Body of pancreas (tissue), 4 donors: ENCODE measurements around the gene VWA8. TPM values are rescaled to one million over a fixed set of nuclear protein-coding genes. Genes with fewer than 3 reads are reported as not detected.

ENCODE experiments used
- ATAC-seq: fragments of 150-250 bp; one replicate; pipeline ENCODE4 v1.9.1; 2016
- DNase-seq, 4 donors: peaks; one replicate each; pipeline ENCODE4 v3.0.0-alpha.2; 2019
- H3K27ac ChIP-seq, 4 donors: fragments of 200-600 bp; sonication (generic); 1 replicate in 3 of 4; 2 replicates in 1 of 4; pipeline versions ENCODE4 v1.5.1 to v1.6.1; 2016 to 2019; ENCODE audit warnings: mild to moderate bottlenecking in 1 of 4, mixed read lengths in 1 of 4, moderate library complexity in 1 of 4
- H3K27me3 ChIP-seq, 2 donors: fragments of 200-600 bp; sonication (generic); one replicate each; pipeline ENCODE4 v1.6.0; 2016; ENCODE audit warnings: mild to moderate bottlenecking in 1 of 2
- H3K36me3 ChIP-seq, 2 donors: fragments of 200-600 bp; sonication (generic); replicated peaks in 1 of 2; 2 replicates each; pipeline ENCODE4 v1.5.1; 2016; ENCODE audit warnings: low read depth in 2 of 2; ENCODE audit not compliant: insufficient read depth in 1 of 2
- H3K4me1 ChIP-seq: fragments of 200-600 bp; sonication (generic); one replicate; pipeline ENCODE4 v1.6.0; 2016
- H3K4me3 ChIP-seq, 2 donors: fragments of 200-600 bp; sonication (generic); 1 replicate in 1 of 2; 2 replicates in 1 of 2; pipeline ENCODE4 v1.5.1; 2016 to 2019
- H3K9me3 ChIP-seq, 3 donors: fragments of 200-600 bp; sonication (generic); 1 replicate in 2 of 3; 2 replicates in 1 of 3; pipeline ENCODE4 v1.5.1; 2016
- POLR2A ChIP-seq, 3 donors: fragments of 450-650 bp; IDR thresholded peaks; one replicate each; pipeline ENCODE4 v1.6.1; 2016; ENCODE audit warnings: antibody characterized with exemption in 3 of 3, mild to moderate bottlenecking in 2 of 3
- WGBS, 2 donors: methylation state at CpG; one replicate each; pipeline ENCODE4 v1.1.5; 2017; 5-methylcytosine and 5-hydroxymethylcytosine counted together
- intact Hi-C: fragments of 100-400 bp; cut with DNase I; formaldehyde crosslinking; loops from one replicate; pipeline ENCODE4 v1.15.1; 2023
- total RNA-seq, 2 donors: library from RNA; depleted of rRNA; stranded (reverse); fragments of >200 nt; gene quantifications; one replicate each; pipeline ENCODE4 v1.1.0, GENCODE V29; 2016
- TF ChIP-seq, protein P1 (sequence below), 7 experiments: fragments of 450-650 bp in 4 of 7; fragments of 200-600 bp in 3 of 7; sonication (generic) in 3 of 7; IDR thresholded peaks; one replicate each; pipeline ENCODE4 v1.5.1; 2016 to 2019; ENCODE audit warnings: antibody characterized with exemption in 7 of 7

VWA8 gene
- total RNA-seq, 2 donors from 2014 or later: 15.8 to 29.3 TPM

DNA sequence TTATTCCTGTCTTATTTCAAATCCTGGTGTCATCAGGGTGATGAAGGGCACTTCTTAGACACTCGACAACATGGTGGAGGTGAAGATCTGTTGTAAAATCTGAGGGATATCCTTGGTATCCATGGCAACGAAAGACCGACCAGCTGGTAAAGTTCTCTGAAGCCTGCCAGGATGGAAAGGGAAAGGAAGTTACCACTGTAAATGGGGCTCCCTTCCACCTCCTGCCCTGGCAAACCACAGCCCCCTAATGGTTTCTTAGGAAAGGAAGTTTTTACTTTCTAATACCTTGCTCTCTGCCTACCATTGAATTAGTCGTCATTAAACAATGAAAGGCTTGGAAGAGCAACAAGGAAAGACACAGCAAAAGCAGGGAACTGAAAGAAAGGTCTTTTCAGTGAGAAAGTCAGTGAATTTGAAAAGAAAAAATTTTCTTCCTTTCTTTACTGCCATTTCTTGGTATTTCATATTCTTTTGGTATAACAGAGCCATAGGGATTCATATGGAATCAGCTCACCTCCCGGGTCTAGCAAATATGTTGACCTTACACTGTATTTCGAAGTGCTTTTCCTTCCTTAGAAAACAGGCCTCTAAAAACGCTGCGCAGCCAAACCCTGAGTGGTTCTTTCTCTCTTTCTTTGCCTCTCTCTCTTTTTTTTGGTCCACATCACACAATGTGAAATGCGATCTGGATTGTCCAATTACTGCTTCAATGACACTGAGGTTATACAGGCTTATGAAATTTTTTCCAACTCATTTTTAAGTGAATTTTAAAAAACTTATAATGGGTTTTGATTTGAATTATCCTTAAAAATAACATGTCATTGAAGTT, 392.6 kb downstream of the VWA8 start:
- TF ChIP-seq, protein P1, sequence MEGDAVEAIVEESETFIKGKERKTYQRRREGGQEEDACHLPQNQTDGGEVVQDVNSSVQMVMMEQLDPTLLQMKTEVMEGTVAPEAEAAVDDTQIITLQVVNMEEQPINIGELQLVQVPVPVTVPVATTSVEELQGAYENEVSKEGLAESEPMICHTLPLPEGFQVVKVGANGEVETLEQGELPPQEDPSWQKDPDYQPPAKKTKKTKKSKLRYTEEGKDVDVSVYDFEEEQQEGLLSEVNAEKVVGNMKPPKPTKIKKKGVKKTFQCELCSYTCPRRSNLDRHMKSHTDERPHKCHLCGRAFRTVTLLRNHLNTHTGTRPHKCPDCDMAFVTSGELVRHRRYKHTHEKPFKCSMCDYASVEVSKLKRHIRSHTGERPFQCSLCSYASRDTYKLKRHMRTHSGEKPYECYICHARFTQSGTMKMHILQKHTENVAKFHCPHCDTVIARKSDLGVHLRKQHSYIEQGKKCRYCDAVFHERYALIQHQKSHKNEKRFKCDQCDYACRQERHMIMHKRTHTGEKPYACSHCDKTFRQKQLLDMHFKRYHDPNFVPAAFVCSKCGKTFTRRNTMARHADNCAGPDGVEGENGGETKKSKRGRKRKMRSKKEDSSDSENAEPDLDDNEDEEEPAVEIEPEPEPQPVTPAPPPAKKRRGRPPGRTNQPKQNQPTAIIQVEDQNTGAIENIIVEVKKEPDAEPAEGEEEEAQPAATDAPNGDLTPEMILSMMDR (IDR thresholded peaks at IDR 0.05): no peak
- no peak for TF ChIP-seq POLR2A (IDR thresholded peaks at IDR 0.05)
- Histone ChIP-seq H3K4me3 (no peak overlapping the region), H3K4me1 (peaks cover 4% of the 10 kb centered on the region), H3K27ac (no peak overlapping the region), H3K36me3 (no peaks in the 10 kb centered on the region), H3K27me3 (no peaks in the 10 kb centered on the region), H3K9me3 (no peaks in the 10 kb centered on the region)
- no peak for ATAC-seq
- 80 to 90% methylated on average over 9 of the region's 9 CpGs for WGBS, 2 donors
- intact Hi-C loops: no loop called here
- DNase-seq: no peak

DNA sequence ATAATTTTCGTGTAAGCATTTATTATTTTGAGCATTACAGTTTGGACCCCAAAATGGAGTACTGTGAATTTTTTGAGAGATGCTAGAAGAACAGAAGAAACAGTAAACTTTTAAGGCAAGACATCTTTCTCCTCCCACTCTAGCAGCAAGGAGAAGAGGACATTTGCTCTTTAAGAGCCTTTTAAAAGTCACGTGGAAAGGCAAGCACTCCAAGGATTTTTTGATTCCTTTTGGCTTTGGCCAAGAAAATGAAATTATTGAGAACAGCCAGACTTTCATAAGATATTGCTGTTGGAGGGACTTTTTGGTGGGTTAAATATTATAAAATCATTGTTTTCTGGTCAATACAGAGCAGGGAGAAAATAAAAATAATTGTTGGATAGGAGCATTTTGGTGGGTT, 393.5 kb downstream of the VWA8 start:
- no peak overlapping the region for H3K27ac ChIP-seq
- DNase-seq: no peak
- 80 to 85% methylated on average over 2 of the region's 2 CpGs for WGBS, 2 donors

DNA sequence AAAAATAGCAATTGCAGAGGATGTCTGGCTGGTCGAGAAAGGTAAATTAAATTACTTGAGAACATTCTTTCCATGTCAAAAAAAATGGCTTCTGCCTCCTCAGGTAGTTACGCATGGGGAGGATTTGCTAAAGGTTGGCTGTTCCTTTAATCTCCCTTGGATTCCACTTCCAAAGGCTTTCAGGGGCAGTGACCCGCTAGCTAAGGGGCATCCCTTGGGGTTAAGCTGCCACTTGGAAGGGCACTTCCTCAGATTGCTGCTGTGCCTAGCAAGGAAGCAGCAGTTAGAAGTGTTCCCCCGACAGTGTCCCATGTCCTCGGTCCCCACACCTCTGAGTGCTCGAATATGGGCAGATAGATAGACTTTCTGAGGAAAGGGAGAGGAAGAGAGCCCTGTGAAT, 395.1 kb downstream of the VWA8 start:
- ATAC-seq (no peak), DNase-seq (no peak)
- no peak overlapping the region for H3K4me3 ChIP-seq
- TF ChIP-seq, protein P1 (IDR thresholded peaks at IDR 0.05): no peak
- no peak for TF ChIP-seq POLR2A (IDR thresholded peaks at IDR 0.05)
- no peaks in the 10 kb centered on the region for H3K9me3 ChIP-seq
- H3K4me1 ChIP-seq: peaks cover 4% of the 10 kb centered on the region
- intact Hi-C loops: no loop called here
- H3K36me3 ChIP-seq: no peaks in the 10 kb centered on the region
- H3K27me3 ChIP-seq: no peaks in the 10 kb centered on the region
- H3K27ac ChIP-seq: no peak overlapping the region
- 86 to 90% methylated on average over 6 of the region's 6 CpGs for WGBS, 2 donors

More for the DNA sequence above, 393.5 kb downstream of the VWA8 start:
- no peaks in the 10 kb centered on the region for H3K9me3 ChIP-seq
- H3K27me3 ChIP-seq: no peaks in the 10 kb centered on the region
- TF ChIP-seq POLR2A (IDR thresholded peaks at IDR 0.05): no peak
- TF ChIP-seq, protein P1 (IDR thresholded peaks at IDR 0.05): no peak
- peaks cover 4% of the 10 kb centered on the region for H3K4me1 ChIP-seq
- intact Hi-C loops: no loop called here
- no peaks in the 10 kb centered on the region for H3K36me3 ChIP-seq
- no peak overlapping the region for H3K4me3 ChIP-seq
- no peak for ATAC-seq

DNA sequence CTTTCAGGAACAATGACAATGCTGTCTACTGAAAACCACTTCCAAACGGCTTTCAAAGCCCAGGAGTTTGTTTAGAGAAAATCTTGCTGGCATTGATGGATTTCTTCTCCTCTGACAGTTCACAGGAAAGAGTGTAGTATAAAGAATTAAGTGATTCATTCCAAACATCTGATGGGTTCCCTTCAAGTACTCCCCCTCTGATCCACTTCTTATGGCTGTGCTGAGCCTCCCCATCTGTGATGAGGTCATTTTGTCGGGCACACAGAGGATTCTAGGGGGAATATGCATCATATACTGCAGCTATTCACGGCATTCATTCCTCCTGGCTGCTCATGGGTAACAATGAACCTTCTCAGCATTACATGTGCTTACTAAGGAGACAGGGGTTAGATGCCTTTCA, 395.7 kb downstream of the VWA8 start:
- H3K27ac ChIP-seq: no peak overlapping the region
- ATAC-seq (no peak), DNase-seq (no peak)
- intact Hi-C loops: no loop called here
- 63 to 71% methylated on average over 3 of the region's 3 CpGs for WGBS, 2 donors
- no peak overlapping the region for H3K4me3 ChIP-seq
- H3K4me1 ChIP-seq: peaks cover 4% of the 10 kb centered on the region
- no peaks in the 10 kb centered on the region for H3K27me3 ChIP-seq
- TF ChIP-seq POLR2A (IDR thresholded peaks at IDR 0.05): no peak
- TF ChIP-seq, protein P1 (IDR thresholded peaks at IDR 0.05): no peak
- H3K9me3 ChIP-seq: no peaks in the 10 kb centered on the region
- H3K36me3 ChIP-seq: no peaks in the 10 kb centered on the region

DNA sequence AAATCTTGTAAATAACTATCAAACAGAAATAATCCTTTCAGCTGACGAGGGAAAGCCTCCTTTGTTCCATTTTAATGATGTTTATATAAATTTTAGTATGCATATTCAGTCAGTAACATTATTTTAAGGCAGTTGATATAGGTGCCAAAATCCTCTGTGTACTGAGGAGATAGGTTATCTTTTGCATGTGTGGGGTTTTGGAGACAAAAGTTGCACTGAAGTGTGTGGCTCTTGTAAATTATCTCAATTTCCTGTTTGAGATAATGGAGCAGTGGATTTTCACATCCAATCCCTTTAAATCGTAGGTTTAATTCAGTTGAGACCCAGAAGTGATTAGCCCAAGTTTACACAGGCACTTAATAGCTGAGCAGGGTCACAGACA, 396.9 kb downstream of the VWA8 start:
- ATAC-seq (no peak), DNase-seq (no peak)
- no peaks in the 10 kb centered on the region for H3K27me3 ChIP-seq
- H3K4me1 ChIP-seq: peaks cover 4% of the 10 kb centered on the region
- H3K36me3 ChIP-seq: no peaks in the 10 kb centered on the region
- WGBS, 2 donors: 30 to 35% methylated on average over 2 of the region's 2 CpGs
- H3K9me3 ChIP-seq: no peaks in the 10 kb centered on the region
- H3K27ac ChIP-seq: no peak overlapping the region
- intact Hi-C loops: no loop called here
- no peak overlapping the region for H3K4me3 ChIP-seq
- TF ChIP-seq, protein P1 (IDR thresholded peaks at IDR 0.05): no peak
- TF ChIP-seq POLR2A (IDR thresholded peaks at IDR 0.05): no peak
